Fibroblast of lung (primary cell): ENCODE results near the gene CCDC27.

Experiments used
- EZH2 ChIP-seq: IDR thresholded peaks from 2 replicates; pipeline ENCODE4 v1.5.1; 2012; ENCODE audit warnings: low read length, control low read depth, mild to moderate bottlenecking; ENCODE audit errors: missing control alignments
- TF ChIP-seq, protein P1 (sequence below), 2 donors: IDR thresholded peaks in 1 of 2; conservative IDR thresholded peaks in 1 of 2; 1 replicate in 1 of 2; 2 replicates in 1 of 2; pipeline ENCODE4 v1.5.1; 2011 to 2012; ENCODE audit warnings: low read length in 2 of 2, control low read depth in 1 of 2, inconsistent platforms in 1 of 2, low read depth in 1 of 2, mild to moderate bottlenecking in 1 of 2

- TF ChIP-seq, protein P1, sequence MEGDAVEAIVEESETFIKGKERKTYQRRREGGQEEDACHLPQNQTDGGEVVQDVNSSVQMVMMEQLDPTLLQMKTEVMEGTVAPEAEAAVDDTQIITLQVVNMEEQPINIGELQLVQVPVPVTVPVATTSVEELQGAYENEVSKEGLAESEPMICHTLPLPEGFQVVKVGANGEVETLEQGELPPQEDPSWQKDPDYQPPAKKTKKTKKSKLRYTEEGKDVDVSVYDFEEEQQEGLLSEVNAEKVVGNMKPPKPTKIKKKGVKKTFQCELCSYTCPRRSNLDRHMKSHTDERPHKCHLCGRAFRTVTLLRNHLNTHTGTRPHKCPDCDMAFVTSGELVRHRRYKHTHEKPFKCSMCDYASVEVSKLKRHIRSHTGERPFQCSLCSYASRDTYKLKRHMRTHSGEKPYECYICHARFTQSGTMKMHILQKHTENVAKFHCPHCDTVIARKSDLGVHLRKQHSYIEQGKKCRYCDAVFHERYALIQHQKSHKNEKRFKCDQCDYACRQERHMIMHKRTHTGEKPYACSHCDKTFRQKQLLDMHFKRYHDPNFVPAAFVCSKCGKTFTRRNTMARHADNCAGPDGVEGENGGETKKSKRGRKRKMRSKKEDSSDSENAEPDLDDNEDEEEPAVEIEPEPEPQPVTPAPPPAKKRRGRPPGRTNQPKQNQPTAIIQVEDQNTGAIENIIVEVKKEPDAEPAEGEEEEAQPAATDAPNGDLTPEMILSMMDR (conservative IDR thresholded peaks at IDR 0.05 in 1 of 2, IDR thresholded peaks at IDR 0.05 in 1 of 2; ENCODE audit: low read depth in 1 of 2, low read length in 2 of 2), result no peak
- no peak for TF ChIP-seq EZH2
Observed at GRCh38 chr1:3809680-3810079, 57.4 kb downstream of the CCDC27 start.
